Neural crest cell (in vitro differentiated cells): ENCODE measurements around the gene RXRB. TPM values are rescaled to one million over a fixed set of nuclear protein-coding genes. Genes with fewer than 3 reads are reported as not detected.
A peak's percentile ranks its signal among the peaks of the same experiment; 100 is the strongest.

Experiments
- DNase-seq: peaks from one replicate; pipeline ENCODE4 v3.0.0; 2021; ENCODE audit warnings: low read depth, mixed read lengths, low spot score
- H3K27ac Mint-ChIP-seq: one replicate; pipeline ENCODE4 v1.8.0; 2021; ENCODE audit warnings: mild to moderate bottlenecking, mixed read lengths; ENCODE audit not compliant: unreplicated experiment
- H3K27me3 Mint-ChIP-seq: 2 replicates; pipeline ENCODE4 v1.8.0; 2021; ENCODE audit warnings: low read depth, mild to moderate bottlenecking, mixed read lengths
- H3K36me3 Mint-ChIP-seq: 2 replicates; pipeline ENCODE4 v1.8.0; 2021; ENCODE audit warnings: low read depth, mild to moderate bottlenecking, mixed read lengths
- H3K4me1 Mint-ChIP-seq: 2 replicates; pipeline ENCODE4 v1.8.0; 2021; ENCODE audit warnings: mixed read lengths
- H3K4me3 Mint-ChIP-seq: one replicate; pipeline ENCODE4 v1.8.0; 2021; ENCODE audit warnings: mild to moderate bottlenecking, mixed read lengths
- H3K9me3 Mint-ChIP-seq: 2 replicates; pipeline ENCODE4 v1.8.0; 2021; ENCODE audit warnings: mixed read lengths
- CTCF ChIP-seq: fragments of 200-600 bp; sonication (generic); conservative IDR thresholded peaks from 2 replicates; pipeline ENCODE4 v1.5.0; 2021; ENCODE audit warnings: antibody characterized with exemption, mild to moderate bottlenecking
- total RNA-seq: library from RNA; stranded (reverse); gene quantifications from 2 replicates; pipeline ENCODE4 v1.2.1, GENCODE V29; 2021

RXRB gene
- total RNA-seq, 1 donor from 2014 or later = 33.1 TPM

- H3K27ac Mint-ChIP-seq = no peak overlapping the region
- H3K36me3 Mint-ChIP-seq = peaks cover 10% of the 10 kb centered on the region
- H3K4me1 Mint-ChIP-seq = peaks cover 47% of the 10 kb centered on the region
- peaks cover 22% of the 10 kb centered on the region for H3K27me3 Mint-ChIP-seq
- no peak for DNase-seq
- peak overlapping the region; percentile 99 for H3K4me3 Mint-ChIP-seq
- TF ChIP-seq CTCF = no peak
- H3K9me3 Mint-ChIP-seq = no peaks in the 10 kb centered on the region
These were observed 10.7 kb upstream of the RXRB start for GRCh38 chr6:33211136-33211535.

DNA sequence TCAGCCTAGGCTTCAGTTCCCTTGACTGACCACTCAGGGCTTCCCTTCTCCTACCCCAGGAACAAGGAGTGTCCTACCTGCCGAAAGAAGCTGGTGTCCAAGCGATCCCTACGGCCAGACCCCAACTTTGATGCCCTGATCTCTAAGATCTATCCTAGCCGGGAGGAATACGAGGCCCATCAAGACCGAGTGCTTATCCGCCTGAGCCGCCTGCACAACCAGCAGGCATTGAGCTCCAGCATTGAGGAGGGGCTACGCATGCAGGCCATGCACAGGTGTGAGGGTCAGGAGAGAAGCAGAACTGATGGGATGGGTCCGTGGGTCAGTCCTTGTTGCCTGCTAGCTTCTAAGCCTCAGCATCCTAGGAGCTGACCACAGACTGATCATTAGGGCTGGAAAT lies 9.4 kb upstream of the RXRB start:
- peaks cover 59% of the 10 kb centered on the region for H3K4me1 Mint-ChIP-seq
- peaks cover 10% of the 10 kb centered on the region for H3K36me3 Mint-ChIP-seq
- no peak for DNase-seq
- H3K27ac Mint-ChIP-seq = no peak overlapping the region
- peak overlapping the region; percentile 99 for H3K4me3 Mint-ChIP-seq
- no peak for TF ChIP-seq CTCF
- H3K27me3 Mint-ChIP-seq = peaks cover 22% of the 10 kb centered on the region
- H3K9me3 Mint-ChIP-seq = no peaks in the 10 kb centered on the region

DNA sequence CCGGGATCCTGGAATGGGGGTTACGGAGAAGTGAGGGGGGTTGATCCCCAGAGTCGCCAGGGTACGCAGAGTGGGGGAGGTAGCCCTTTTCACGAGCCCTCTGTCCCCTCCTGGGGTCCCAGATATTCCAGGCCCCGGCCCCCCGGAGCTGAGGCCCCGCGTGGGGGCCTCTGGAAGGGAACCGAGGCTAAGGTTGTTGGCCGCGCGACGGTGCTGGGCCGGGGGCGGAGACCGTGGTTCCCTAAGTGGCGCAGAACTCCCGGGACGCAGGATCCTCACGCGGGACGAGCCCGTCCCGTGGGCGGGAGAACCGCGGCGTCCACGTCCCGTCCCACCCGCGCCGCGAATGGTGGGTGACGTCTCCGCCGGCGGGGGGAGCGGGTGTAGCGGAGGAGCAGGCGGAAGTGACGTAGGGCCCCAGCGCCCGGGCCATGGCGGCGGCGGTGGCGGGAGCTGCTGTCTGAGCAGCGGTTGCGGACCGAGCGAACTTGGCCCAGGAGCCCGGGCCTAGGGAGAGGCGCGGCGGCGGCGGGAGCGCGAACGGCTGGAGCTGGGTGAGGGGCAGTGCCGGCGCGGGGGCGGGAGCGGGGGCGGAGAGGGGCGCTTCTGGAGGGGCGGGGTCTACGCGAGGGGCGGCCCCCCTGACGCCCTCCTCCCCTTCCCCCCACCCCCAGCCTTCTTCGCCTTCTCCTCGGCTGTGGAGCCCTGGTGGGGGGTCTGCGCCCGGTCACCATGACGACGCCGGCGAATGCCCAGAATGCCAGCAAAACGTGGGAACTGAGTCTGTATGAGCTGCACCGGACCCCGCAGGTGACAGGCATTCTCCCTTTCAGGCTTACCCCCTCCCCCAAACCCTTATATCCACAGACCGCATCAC lies 7.9 kb upstream of the RXRB start, which contains the start of gene RING1:
Gene RING1, plus strand, starts transcription at position 410 of the 877 bp plus-strand sequence. Its CDS starts 323 bp downstream, at position 733.
- no peak for TF ChIP-seq CTCF
- Mint-ChIP-seq H3K27me3 (peaks cover 10% of the 10 kb centered on the region), H3K4me3 (peak within 1 kb of the TSS; percentile 99), H3K9me3 (no peaks in the 10 kb centered on the region), H3K36me3 (peaks cover 14% of the 10 kb centered on the region), H3K4me1 (peaks cover 66% of the 10 kb centered on the region), H3K27ac (peak within 1 kb of the TSS; percentile 98)
- peak; percentile 63 for DNase-seq

GRCh38 chr6:33207552-33208090 lies 7.2 kb upstream of the RXRB start:
- Mint-ChIP-seq H3K4me3 (peak overlapping the region; percentile 99), H3K27me3 (peaks cover 5% of the 10 kb centered on the region), H3K9me3 (no peaks in the 10 kb centered on the region), H3K4me1 (peaks cover 68% of the 10 kb centered on the region), H3K36me3 (peaks cover 21% of the 10 kb centered on the region), H3K27ac (peak overlapping the region; percentile 98)
- peak; percentile 53 for DNase-seq
- no peak for TF ChIP-seq CTCF

GRCh38 chr6:33206864-33207551 lies 6.5 kb upstream of the RXRB start:
- peak; percentile 78 for DNase-seq
- Mint-ChIP-seq H3K4me1 (peaks cover 68% of the 10 kb centered on the region), H3K27me3 (peaks cover under 1% of the 10 kb centered on the region), H3K27ac (peak overlapping the region; percentile 93), H3K9me3 (no peaks in the 10 kb centered on the region), H3K36me3 (peaks cover 25% of the 10 kb centered on the region), H3K4me3 (peak overlapping the region; percentile 99)
- TF ChIP-seq CTCF = no peak
